CD14-positive monocyte (primary cell): Measurements from ENCODE around the gene CASK. TPM values are rescaled to one million over a fixed set of nuclear protein-coding genes. Genes with fewer than 3 reads are reported as not detected.

ENCODE experiments used
- DNase-seq, 3 donors: peaks; one replicate each; pipeline ENCODE4 v3.0.0-alpha.2; 2011 to 2022
- H2AFZ ChIP-seq: 2 replicates; pipeline ENCODE4 v1.6.0; 2012; ENCODE audit warnings: mild to moderate bottlenecking, low read depth, low read length, inconsistent platforms; ENCODE audit not compliant: insufficient read depth, poor library complexity, severe bottlenecking
- H3K27ac ChIP-seq, 2 donors: 1 replicate in 1 of 2; 2 replicates in 1 of 2; pipeline ENCODE4 v1.5.1; 2012 to 2013; ENCODE audit warnings: low read length in 2 of 2, control low read depth in 1 of 2, inconsistent platforms in 1 of 2, low read depth in 1 of 2, mild to moderate bottlenecking in 1 of 2
- H3K27me3 ChIP-seq, 2 donors: one replicate each; pipeline versions ENCODE4 v1.6.0 to v1.6.1; 2011 to 2013; ENCODE audit warnings: low read length in 2 of 2; ENCODE audit not compliant: control insufficient read depth in 2 of 2, insufficient read depth in 2 of 2
- H3K36me3 ChIP-seq, 2 donors: replicated peaks in 1 of 2; 1 replicate in 1 of 2; 2 replicates in 1 of 2; pipeline versions ENCODE4 v1.5.1 to v1.6.1; 2012 to 2013; ENCODE audit warnings: low read length in 2 of 2, control low read depth in 1 of 2, inconsistent platforms in 1 of 2, mild to moderate bottlenecking in 1 of 2; ENCODE audit not compliant: insufficient read depth in 2 of 2, control insufficient read depth in 1 of 2
- H3K4me1 ChIP-seq, 2 donors: 1 replicate in 1 of 2; 2 replicates in 1 of 2; pipeline versions ENCODE4 v1.5.1 to v1.6.1; 2012 to 2013; ENCODE audit warnings: low read length in 2 of 2, control low read depth in 1 of 2, inconsistent platforms in 1 of 2, mild to moderate bottlenecking in 1 of 2, moderate library complexity in 1 of 2; ENCODE audit not compliant: insufficient read depth in 2 of 2, control insufficient read depth in 1 of 2
- H3K4me2 ChIP-seq: replicated peaks from 2 replicates; pipeline ENCODE3; 2012; ENCODE audit warnings: low read length, moderate library complexity, mild to moderate bottlenecking; ENCODE audit not compliant: poor library complexity, severe bottlenecking; ENCODE audit errors: extremely low read depth
- H3K4me3 ChIP-seq, 3 experiments: fragments of 200-600 bp in 1 of 3; sonication (generic) in 1 of 3; replicated peaks in 1 of 3; 1 replicate in 2 of 3; 2 replicates in 1 of 3; pipeline ENCODE4 v1.5.1; 2011 to 2013; ENCODE audit warnings: low read length in 3 of 3, mild to moderate bottlenecking in 3 of 3, control low read depth in 2 of 3, low read depth in 2 of 3, inconsistent platforms in 1 of 3, moderate library complexity in 1 of 3
- H3K79me2 ChIP-seq: 2 replicates; pipeline ENCODE4 v1.6.0; 2012; ENCODE audit warnings: mild to moderate bottlenecking, control low read depth, inconsistent platforms, low read length, moderate library complexity; ENCODE audit not compliant: insufficient read depth
- H3K9ac ChIP-seq: 2 replicates; pipeline ENCODE4 v1.6.0; 2017; ENCODE audit warnings: low read length, mild to moderate bottlenecking; ENCODE audit not compliant: insufficient read depth, poor library complexity, severe bottlenecking
- H3K9me3 ChIP-seq, 2 donors: replicated peaks in 1 of 2; 1 replicate in 1 of 2; 2 replicates in 1 of 2; pipeline versions ENCODE4 v1.5.1 to v1.6.1; 2012 to 2013; ENCODE audit warnings: low read length in 2 of 2, control low read depth in 1 of 2; ENCODE audit not compliant: control insufficient read depth in 1 of 2, insufficient read depth in 1 of 2
- H4K20me1 ChIP-seq: 2 replicates; pipeline ENCODE4 v1.6.0; 2012; ENCODE audit warnings: mild to moderate bottlenecking, low read length, control low read depth, moderate library complexity; ENCODE audit not compliant: insufficient read depth
- H3K27ac Mint-ChIP-seq, 7 donors: one replicate each; pipeline ENCODE4 v1.8.0; 2020; ENCODE audit warnings: mild to moderate bottlenecking in 7 of 7, mixed read lengths in 7 of 7, moderate library complexity in 6 of 7, inconsistent platforms in 2 of 7
- H3K27me3 Mint-ChIP-seq, 3 donors: one replicate each; pipeline ENCODE4 v1.8.0; 2021 to 2022; ENCODE audit warnings: low read depth in 3 of 3, mild to moderate bottlenecking in 3 of 3, mixed read lengths in 3 of 3, moderate library complexity in 3 of 3, inconsistent platforms in 1 of 3
- H3K36me3 Mint-ChIP-seq, 2 donors: one replicate each; pipeline ENCODE4 v1.8.0; 2020; ENCODE audit warnings: mixed read lengths in 2 of 2, inconsistent platforms in 1 of 2, mild to moderate bottlenecking in 1 of 2
- H3K4me1 Mint-ChIP-seq: one replicate; pipeline ENCODE4 v1.8.0; 2020; ENCODE audit warnings: mild to moderate bottlenecking, mixed read lengths
- H3K4me3 Mint-ChIP-seq, 2 donors: one replicate each; pipeline ENCODE4 v1.8.0; 2020; ENCODE audit warnings: mild to moderate bottlenecking in 2 of 2, mixed read lengths in 2 of 2, moderate library complexity in 1 of 2
- H3K9me3 Mint-ChIP-seq, 7 donors: one replicate each; pipeline ENCODE4 v1.8.0; 2020 to 2022; ENCODE audit warnings: mixed read lengths in 7 of 7, mild to moderate bottlenecking in 6 of 7, moderate library complexity in 6 of 7, inconsistent platforms in 2 of 7
- CTCF ChIP-seq: fragments of 200-600 bp; IDR thresholded peaks from one replicate; pipeline ENCODE4 v1.8.0; 2022; ENCODE audit warnings: antibody characterized with exemption, mild to moderate bottlenecking
- WGBS: methylation state at CpG from one replicate; pipeline ENCODE4 v1.1.5; 2013; ENCODE audit warnings: missing lambda C conversion rate; ENCODE audit not compliant: insufficient coverage; 5-methylcytosine and 5-hydroxymethylcytosine counted together
- intact Hi-C, 2 donors: fragments of 100-400 bp; cut with micrococcal nuclease; formaldehyde crosslinking; loops; one replicate each; pipeline versions ENCODE4 v1.15.0 to v1.15.1; 2023
- polyA plus RNA-seq, 3 donors: library from polyadenylated mRNA; depleted of rRNA in 1 of 3; unstranded in 2 of 3; stranded (reverse) in 1 of 3; fragments of 300-500 nt in 2 of 3; fragments of >200 nt in 1 of 3; fragmentation: Illumina TruSeq in 2 of 3; gene quantifications; 1 replicate in 2 of 3; 2 replicates in 1 of 3; pipeline ENCODE4 v1.2.3, GENCODE V29; 2012 to 2021

CASK gene
- polyA plus RNA-seq, 3 donors = 0.48 to 7.4 (median 2.5) TPM

- no peak overlapping the region for H3K4me3 ChIP-seq
- H3K27ac Mint-ChIP-seq = peak overlapping the region in 1 of 7 donors; percentile 23
- no peaks in the 10 kb centered on the region for H4K20me1 ChIP-seq
- H3K36me3 ChIP-seq = no peaks in the 10 kb centered on the region
- no peak overlapping the region for H3K4me2 ChIP-seq
- H3K27me3 ChIP-seq = no peaks in the 10 kb centered on the region
- H3K79me2 ChIP-seq = no peaks in the 10 kb centered on the region
- no peak for DNase-seq
- H3K27me3 Mint-ChIP-seq = peaks cover 0 to 2% (median 0%) of the 10 kb centered on the region in 3 donors
- H3K4me1 Mint-ChIP-seq = no peaks in the 10 kb centered on the region
- H2AFZ ChIP-seq = no peak overlapping the region
- no peak overlapping the region for H3K27ac ChIP-seq
- no peak overlapping the region for H3K4me3 Mint-ChIP-seq
- peaks cover 6 to 38% (median 19%) of the 10 kb centered on the region in 7 donors for H3K9me3 Mint-ChIP-seq
- H3K9me3 ChIP-seq = peaks cover 3 to 16% of the 10 kb centered on the region in 2 donors
- H3K4me1 ChIP-seq = no peaks in the 10 kb centered on the region
- H3K9ac ChIP-seq = no peak overlapping the region
- no peak for TF ChIP-seq CTCF
- no peaks in the 10 kb centered on the region for H3K36me3 Mint-ChIP-seq
- intact Hi-C loops = no loop called here
These were observed 27.5 kb downstream of the CASK start for GRCh38 chrX:41895826-41896225.

- intact Hi-C loops = no loop called here
- no peak overlapping the region for H3K4me3 ChIP-seq
- H3K9ac ChIP-seq = no peak overlapping the region
- no peaks in the 10 kb centered on the region for H3K4me1 ChIP-seq
- Mint-ChIP-seq H3K9me3 (peaks cover 0 to 7% (median 0%) of the 10 kb centered on the region in 7 donors), H3K4me1 (no peaks in the 10 kb centered on the region), H3K36me3 (peaks cover 0 to 3% of the 10 kb centered on the region in 2 donors), H3K4me3 (no peak overlapping the region), H3K27ac (no peak overlapping the region), H3K27me3 (peaks cover 0 to 1% (median 0%) of the 10 kb centered on the region in 3 donors)
- no CpG with 5 or more reads among the region's 1 CpG for WGBS
- DNase-seq = no peak
- H4K20me1 ChIP-seq = no peaks in the 10 kb centered on the region
- no peak overlapping the region for H3K27ac ChIP-seq
- no peaks in the 10 kb centered on the region for H3K27me3 ChIP-seq
- H2AFZ ChIP-seq = no peak overlapping the region
- TF ChIP-seq CTCF = no peak
- H3K4me2 ChIP-seq = no peak overlapping the region
- H3K79me2 ChIP-seq = no peaks in the 10 kb centered on the region
- H3K9me3 ChIP-seq = no peaks in the 10 kb centered on the region
- H3K36me3 ChIP-seq = no peaks in the 10 kb centered on the region
These were observed 33.3 kb downstream of the CASK start for GRCh38 chrX:41890026-41890423.
